Astrocyte of the spinal cord (primary cell): ENCODE data around the gene GNAS-AS1.

Experiments used
- DNase-seq: peaks from one replicate; pipeline ENCODE4 v3.0.0; 2011; ENCODE audit warnings: low read depth, low spot score
- H3K4me3 ChIP-seq: 2 replicates; pipeline ENCODE4 v1.5.1; 2011; ENCODE audit warnings: low read depth, mild to moderate bottlenecking, low read length, moderate library complexity
- in situ Hi-C: cut with HindIII; loops from 2 replicates; pipeline ENCODE4 v1.10.0; 2017; ENCODE audit warnings: low sequenced_read_pairs
- TF ChIP-seq, protein P1 (sequence below): IDR thresholded peaks from 2 replicates; pipeline ENCODE4 v1.5.1; 2012; ENCODE audit warnings: low read depth, mild to moderate bottlenecking, low read length, inconsistent platforms

The GNAS-AS1 gene

DNA sequence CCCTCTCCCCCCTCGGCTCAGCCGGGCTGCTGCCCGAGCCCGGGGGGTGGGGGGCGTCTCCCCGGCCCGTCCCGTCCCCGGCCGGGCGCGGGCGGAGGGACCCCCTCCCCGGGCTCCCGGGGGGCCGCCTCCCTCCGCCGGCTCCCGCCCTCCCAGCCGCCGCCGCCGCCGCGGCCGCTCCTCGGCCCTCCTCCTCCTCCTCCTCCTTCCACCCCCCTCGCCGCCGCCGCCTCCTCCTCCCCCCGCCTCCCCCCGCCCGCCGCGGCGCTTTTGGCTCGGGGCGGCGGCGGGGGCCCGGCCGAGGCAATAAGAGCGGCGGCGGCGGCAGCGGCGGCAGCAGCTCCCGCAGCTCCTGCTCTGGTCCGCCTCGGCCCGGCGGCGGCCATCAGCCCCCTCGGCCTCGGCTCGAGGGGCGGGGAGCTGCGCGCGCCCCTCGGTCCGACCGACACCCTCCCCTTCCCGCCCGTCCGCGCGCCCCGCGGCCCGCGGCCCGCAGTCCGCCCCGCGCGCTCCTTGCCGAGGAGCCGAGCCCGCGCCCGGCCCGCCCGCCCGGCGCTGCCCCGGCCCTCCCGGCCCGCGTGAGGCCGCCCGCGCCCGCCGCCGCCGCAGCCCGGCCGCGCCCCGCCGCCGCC is 40.5 kb upstream of the GNAS-AS1 start:
- peak; percentile 76 for DNase-seq
- in situ Hi-C loops, result no loop called here
- H3K4me3 ChIP-seq, result peak overlapping the region; percentile 86
- TF ChIP-seq, protein P1, sequence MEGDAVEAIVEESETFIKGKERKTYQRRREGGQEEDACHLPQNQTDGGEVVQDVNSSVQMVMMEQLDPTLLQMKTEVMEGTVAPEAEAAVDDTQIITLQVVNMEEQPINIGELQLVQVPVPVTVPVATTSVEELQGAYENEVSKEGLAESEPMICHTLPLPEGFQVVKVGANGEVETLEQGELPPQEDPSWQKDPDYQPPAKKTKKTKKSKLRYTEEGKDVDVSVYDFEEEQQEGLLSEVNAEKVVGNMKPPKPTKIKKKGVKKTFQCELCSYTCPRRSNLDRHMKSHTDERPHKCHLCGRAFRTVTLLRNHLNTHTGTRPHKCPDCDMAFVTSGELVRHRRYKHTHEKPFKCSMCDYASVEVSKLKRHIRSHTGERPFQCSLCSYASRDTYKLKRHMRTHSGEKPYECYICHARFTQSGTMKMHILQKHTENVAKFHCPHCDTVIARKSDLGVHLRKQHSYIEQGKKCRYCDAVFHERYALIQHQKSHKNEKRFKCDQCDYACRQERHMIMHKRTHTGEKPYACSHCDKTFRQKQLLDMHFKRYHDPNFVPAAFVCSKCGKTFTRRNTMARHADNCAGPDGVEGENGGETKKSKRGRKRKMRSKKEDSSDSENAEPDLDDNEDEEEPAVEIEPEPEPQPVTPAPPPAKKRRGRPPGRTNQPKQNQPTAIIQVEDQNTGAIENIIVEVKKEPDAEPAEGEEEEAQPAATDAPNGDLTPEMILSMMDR, result no peak

DNA sequence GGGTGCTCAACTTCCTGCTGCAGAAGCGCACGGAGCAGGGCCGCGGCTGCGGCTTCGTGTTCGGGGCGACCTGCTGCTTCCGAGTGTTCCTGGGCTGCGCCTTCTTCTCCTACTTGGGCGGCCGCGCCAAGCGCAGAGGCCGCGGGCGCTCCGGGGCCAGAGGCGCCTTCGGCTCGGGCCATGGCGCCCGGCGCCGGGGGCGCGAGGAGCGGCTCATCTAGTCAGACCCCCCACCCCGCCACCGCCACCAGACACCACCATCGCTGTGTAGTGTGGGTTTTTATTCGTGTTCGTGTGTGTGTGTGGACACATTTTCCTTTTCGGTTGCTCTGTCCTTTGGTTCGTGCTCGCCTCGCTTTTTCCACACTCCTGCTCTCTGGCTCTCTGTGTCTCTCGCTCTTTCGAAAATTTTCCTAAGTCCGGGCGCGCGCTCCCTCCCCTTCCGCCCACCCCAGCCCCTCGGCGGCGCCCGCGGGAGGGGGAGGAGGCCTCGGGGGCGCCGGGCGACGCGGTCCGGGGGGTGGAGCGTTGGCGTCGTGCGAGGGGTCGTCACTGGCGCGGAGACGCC is 39.9 kb upstream of the GNAS-AS1 start:
- in situ Hi-C loops, result no loop called here
- TF ChIP-seq, protein P1, result no peak
- peak; percentile 88 for DNase-seq
- peak overlapping the region; percentile 44 for H3K4me3 ChIP-seq

DNA sequence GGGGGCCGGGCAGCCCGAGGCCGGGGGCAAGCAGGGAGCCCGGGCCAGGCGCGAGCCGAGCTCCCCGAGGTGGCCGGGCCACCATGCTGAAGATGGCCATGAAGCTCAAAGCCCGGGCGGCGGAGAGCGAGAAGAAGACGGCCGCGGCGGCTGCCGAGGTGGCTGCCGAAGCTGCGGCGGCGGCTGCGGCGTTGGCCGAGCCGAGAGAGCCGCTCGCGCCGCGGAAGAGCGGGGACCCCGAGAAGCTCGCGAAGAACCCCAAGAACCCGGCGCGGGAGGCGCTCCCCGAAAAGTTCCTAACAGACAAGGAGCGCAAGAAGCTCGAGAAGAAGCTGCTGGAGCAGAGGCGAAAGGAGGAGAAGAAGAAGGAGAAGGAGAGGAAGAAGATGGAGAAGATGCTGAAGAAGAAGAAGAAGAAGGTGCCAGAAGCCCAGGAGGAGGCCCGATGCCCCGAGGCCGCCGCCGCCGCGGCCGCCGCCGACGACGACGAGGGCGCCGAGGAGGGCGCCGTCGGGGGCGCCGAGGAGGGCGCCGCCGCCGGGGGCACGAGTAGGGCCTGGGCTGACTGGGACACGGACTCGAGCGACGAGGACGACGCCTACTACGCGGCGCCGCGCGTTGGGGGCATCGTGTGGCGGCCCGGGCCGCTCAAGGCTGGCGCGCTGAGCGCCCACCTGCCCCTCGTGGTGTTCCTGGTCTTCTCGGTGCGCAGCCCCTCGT is 39.3 kb upstream of the GNAS-AS1 start:
- no peak for DNase-seq
- TF ChIP-seq, protein P1, result no peak
- peak overlapping the region; percentile 44 for H3K4me3 ChIP-seq
- in situ Hi-C loops, result no loop called here

DNA sequence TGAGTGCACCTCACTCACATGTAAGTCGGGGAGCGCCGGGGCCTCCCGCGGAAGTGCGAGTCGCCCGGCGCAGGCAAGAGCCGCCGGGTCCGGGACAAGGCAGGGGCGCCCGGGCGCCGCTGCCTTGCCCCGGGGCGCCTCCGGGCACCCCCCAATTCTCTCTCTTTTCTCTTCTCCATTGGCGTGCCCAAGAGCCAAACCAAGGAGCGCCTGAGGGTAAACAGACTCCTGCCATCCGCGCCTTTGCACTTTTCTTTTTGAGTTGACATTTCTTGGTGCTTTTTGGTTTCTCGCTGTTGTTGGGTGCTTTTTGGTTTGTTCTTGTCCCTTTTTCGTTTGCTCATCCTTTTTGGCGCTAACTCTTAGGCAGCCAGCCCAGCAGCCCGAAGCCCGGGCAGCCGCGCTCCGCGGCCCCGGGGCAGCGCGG is 38.6 kb upstream of the GNAS-AS1 start:
- TF ChIP-seq, protein P1, result no peak
- DNase-seq, result no peak
- in situ Hi-C loops, result no loop called here
- peak overlapping the region; percentile 44 for H3K4me3 ChIP-seq

DNA sequence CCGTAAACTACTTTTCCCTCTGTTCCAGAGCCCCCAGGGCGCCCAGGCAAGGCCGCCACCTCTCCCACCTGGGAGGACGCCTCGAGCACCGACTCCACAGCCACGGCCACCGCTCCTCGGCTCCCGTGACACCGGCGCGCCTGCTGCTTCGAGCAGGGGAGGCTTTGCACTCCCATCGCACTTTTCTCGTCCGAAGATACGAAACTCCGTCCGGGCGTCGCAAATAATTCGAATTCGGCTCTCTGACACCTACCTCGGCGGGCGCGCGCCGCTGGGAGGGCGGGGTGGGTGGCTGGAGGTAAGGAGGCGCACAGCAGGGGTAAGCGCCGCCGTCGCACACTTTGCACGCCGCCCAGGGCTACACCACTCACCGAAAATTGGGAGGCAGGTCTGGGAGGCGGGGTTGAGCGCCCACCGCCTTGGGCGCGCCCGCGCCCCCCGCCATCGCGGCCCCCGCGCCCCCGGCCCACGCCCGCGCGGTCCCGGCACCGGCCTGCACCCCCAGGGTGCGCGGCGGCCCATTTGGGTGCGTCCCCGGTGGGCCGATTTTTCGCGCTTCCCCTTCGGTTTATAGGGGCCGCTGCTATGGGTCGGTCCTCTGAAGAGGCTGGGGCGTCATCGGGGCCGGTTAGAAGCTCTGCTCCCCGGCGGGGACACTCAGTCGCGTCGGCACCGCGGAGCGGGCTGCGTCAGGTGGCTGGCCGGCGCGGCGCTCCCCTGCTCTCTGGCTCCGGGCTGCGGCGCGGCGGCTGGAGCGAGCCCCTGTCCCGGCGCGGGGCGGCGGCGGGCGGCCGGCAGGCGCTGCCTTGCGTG is 38.0 kb upstream of the GNAS-AS1 start:
- DNase-seq, result peak; percentile 73
- in situ Hi-C loops, result no loop called here
- TF ChIP-seq, protein P1, result no peak
- peak overlapping the region; percentile 66 for H3K4me3 ChIP-seq

DNA sequence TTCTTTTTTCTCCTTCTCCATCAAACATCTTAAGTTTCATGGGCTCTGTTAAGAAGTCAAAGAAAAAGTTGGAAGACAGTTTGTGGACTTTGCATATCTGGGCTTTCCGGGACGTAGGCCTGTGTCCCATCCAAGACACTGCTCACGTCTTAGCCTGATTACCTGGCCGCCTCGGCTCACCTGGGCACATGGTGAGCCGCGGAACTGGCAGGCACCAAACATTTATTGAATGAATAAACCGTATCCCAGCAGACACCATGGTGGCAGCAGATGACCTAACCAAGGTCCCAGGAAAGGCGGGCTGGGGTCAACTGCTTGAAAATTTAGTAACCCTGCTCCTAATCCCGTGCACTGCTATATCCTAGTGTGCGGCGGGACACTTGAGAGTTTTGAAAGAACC is 37.4 kb upstream of the GNAS-AS1 start:
- TF ChIP-seq, protein P1, result no peak
- in situ Hi-C loops, result no loop called here
- peak overlapping the region; percentile 66 for H3K4me3 ChIP-seq
- DNase-seq, result no peak
